Sigmoid colon (tissue), 7 donors: Measurements from ENCODE around the gene NECTIN1. TPM values are rescaled to one million over a fixed set of nuclear protein-coding genes. Genes with fewer than 3 reads are reported as not detected.

ENCODE experiments used
- DNase-seq: peaks from one replicate; pipeline ENCODE4 v3.0.0-alpha.2; 2019
- H3K27ac ChIP-seq, 4 donors: fragments of 200-600 bp; sonication (generic); one replicate each; pipeline ENCODE4 v1.5.1; 2016 to 2019; ENCODE audit warnings: mild to moderate bottlenecking in 1 of 4
- H3K27me3 ChIP-seq, 3 donors: fragments of 200-600 bp; sonication (generic); one replicate each; pipeline ENCODE4 v1.5.1; 2019; ENCODE audit warnings: mild to moderate bottlenecking in 1 of 3
- H3K36me3 ChIP-seq, 4 donors: fragments of 200-600 bp; sonication (generic); one replicate each; pipeline ENCODE4 v1.5.1; 2016 to 2019
- H3K4me1 ChIP-seq, 4 donors: fragments of 200-600 bp; sonication (generic); one replicate each; pipeline ENCODE4 v1.5.1; 2017 to 2019
- H3K4me3 ChIP-seq, 4 donors: fragments of 200-600 bp; sonication (generic); one replicate each; pipeline ENCODE4 v1.5.1; 2017 to 2019; ENCODE audit warnings: mild to moderate bottlenecking in 2 of 4, moderate library complexity in 1 of 4
- H3K9me3 ChIP-seq, 4 donors: fragments of 200-600 bp in 3 of 4; sonication (generic) in 3 of 4; one replicate each; pipeline versions ENCODE4 v1.5.1 to v1.6.1; 2013 to 2019
- EP300 ChIP-seq, 4 donors: sonication (generic); formaldehyde crosslinking; IDR thresholded peaks; one replicate each; pipeline ENCODE4 v1.6.1; 2017; ENCODE audit warnings: antibody characterized with exemption in 4 of 4
- POLR2A ChIP-seq, 2 donors: fragments of 450-650 bp; IDR thresholded peaks; one replicate each; pipeline ENCODE4 v1.6.1; 2016; ENCODE audit warnings: antibody characterized with exemption in 2 of 2, mild to moderate bottlenecking in 2 of 2, moderate library complexity in 2 of 2
- POLR2AphosphoS5 ChIP-seq, 4 donors: sonication (generic); formaldehyde crosslinking; IDR thresholded peaks; one replicate each; pipeline ENCODE4 v1.6.1; 2017; ENCODE audit warnings: antibody characterized with exemption in 4 of 4
- WGBS, 2 donors: extraction: QIAGEN DNeasy Blood & Tissue Kit; methylation state at CpG; one replicate each; pipeline ENCODE4 v1.1.7; 2013; 5-methylcytosine and 5-hydroxymethylcytosine counted together
- intact Hi-C: fragments of 100-400 bp; cut with DNase I; formaldehyde crosslinking; loops from one replicate; pipeline ENCODE4 v1.15.1; 2023
- polyA plus RNA-seq, 3 donors: library from polyadenylated mRNA; stranded (reverse); fragments of 200-250 nt; gene quantifications; one replicate each; pipeline ENCODE4 v1.2.3, GENCODE V29; 2013
- total RNA-seq, 4 donors: library from RNA; depleted of rRNA; stranded (reverse); fragments of >200 nt; gene quantifications; one replicate each; pipeline ENCODE4 v1.1.0, GENCODE V29; 2016
- TF ChIP-seq, protein P1 (sequence below), 4 experiments: fragments of 450-650 bp in 3 of 4; fragments of 200-600 bp in 1 of 4; IDR thresholded peaks; one replicate each; pipeline ENCODE4 v1.5.1; 2016 to 2019; ENCODE audit warnings: antibody characterized with exemption in 4 of 4, mild to moderate bottlenecking in 3 of 4, moderate library complexity in 2 of 4
- donor health status: healthy with polysubstance abuse.
- donor health status: Bipolar disorder and iron deficiency.
- donor health status: healthy.

The NECTIN1 gene
- total and polyA plus RNA-seq, 7 donors, result 0.16 to 19.0 (median 1.7) TPM

DNA sequence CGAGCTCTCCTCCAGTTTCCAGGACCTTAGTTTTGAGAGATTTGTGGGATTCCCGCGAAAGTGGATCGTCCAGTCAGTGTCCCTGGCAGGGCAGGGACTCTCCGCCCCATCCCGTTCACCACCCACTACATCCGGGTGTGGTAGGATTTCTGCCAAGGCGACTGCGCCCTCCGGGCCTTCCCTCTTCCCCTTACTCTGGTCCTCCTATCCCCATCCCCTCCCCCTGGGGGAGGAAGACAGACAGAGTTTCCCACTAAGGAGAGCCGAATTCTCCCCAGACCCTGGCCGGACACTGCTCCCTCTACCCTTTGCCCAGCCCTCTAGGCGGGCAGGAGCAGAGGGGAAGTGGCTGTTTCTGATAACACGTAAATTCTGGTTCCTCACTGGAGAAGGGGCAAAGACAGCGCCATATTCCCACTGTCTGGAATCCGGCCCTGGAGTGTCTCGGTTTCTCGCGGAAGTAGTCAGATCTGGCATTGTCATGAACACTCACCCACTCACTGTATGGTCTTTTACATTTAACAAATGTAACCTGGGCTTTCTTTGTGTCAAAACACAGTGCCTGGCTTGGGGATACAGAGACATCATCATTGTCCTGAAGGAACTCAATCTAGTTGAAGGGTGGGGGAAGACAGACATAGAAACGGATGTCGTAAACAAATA, 1.1 kb upstream of the NECTIN1 start:
- Histone ChIP-seq H3K36me3 (no peaks in the 10 kb centered on the region), H3K4me3 (peak overlapping the region; percentile 56 to 83 (median 70)), H3K27me3 (no peaks in the 10 kb centered on the region), H3K9me3 (no peaks in the 10 kb centered on the region), H3K4me1 (peaks cover 0 to 34% (median 29%) of the 10 kb centered on the region in 4 donors), H3K27ac (peak overlapping the region; percentile 88 to 94 (median 90))
- TF ChIP-seq, protein P1, sequence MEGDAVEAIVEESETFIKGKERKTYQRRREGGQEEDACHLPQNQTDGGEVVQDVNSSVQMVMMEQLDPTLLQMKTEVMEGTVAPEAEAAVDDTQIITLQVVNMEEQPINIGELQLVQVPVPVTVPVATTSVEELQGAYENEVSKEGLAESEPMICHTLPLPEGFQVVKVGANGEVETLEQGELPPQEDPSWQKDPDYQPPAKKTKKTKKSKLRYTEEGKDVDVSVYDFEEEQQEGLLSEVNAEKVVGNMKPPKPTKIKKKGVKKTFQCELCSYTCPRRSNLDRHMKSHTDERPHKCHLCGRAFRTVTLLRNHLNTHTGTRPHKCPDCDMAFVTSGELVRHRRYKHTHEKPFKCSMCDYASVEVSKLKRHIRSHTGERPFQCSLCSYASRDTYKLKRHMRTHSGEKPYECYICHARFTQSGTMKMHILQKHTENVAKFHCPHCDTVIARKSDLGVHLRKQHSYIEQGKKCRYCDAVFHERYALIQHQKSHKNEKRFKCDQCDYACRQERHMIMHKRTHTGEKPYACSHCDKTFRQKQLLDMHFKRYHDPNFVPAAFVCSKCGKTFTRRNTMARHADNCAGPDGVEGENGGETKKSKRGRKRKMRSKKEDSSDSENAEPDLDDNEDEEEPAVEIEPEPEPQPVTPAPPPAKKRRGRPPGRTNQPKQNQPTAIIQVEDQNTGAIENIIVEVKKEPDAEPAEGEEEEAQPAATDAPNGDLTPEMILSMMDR (IDR thresholded peaks at IDR 0.05), result no peak
- TF ChIP-seq POLR2AphosphoS5 (IDR thresholded peaks at IDR 0.05) (no peak), POLR2A (IDR thresholded peaks at IDR 0.05) (no peak), EP300 (IDR thresholded peaks at IDR 0.05) (no peak)
- intact Hi-C loops, result loop anchor here (1.0 to 10.0 kb wide), 7 partner anchors 59 to 437 kb away; no protein-coding TSS in a partner anchor
- WGBS, 2 donors, result 5 to 11% methylated on average over 21 of the region's 21 CpGs
- peak; percentile 81 for DNase-seq

DNA sequence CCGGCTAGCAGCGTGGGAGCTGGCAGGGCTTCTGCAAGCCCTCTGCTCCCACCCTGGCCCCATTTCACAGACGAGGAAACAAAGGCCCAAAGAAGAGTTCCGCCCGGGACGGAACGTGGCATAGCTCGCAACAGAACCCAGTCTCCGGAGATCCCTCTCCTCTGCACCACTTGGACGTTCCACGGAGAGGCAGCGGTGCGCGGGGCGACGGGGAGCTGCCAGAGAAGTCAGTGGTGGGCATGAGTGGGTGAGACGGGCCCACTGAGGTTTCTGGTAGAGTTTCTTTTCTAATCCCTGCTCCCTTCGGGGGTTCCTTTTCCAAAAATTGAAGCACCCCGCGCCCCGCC, 554 bp upstream of the NECTIN1 start:
- Histone ChIP-seq H3K4me3 (peak overlapping the region; percentile 56 to 83 (median 70)), H3K4me1 (peaks cover 0 to 34% (median 29%) of the 10 kb centered on the region in 4 donors), H3K36me3 (no peaks in the 10 kb centered on the region), H3K9me3 (no peaks in the 10 kb centered on the region), H3K27me3 (no peaks in the 10 kb centered on the region), H3K27ac (peak overlapping the region; percentile 88 to 94 (median 90))
- TF ChIP-seq POLR2A (IDR thresholded peaks at IDR 0.05), result no peak
- no peak for TF ChIP-seq POLR2AphosphoS5 (IDR thresholded peaks at IDR 0.05)
- TF ChIP-seq, protein P1 (IDR thresholded peaks at IDR 0.05), result peak in 1 of 4 experiments; percentile 35
- TF ChIP-seq EP300 (IDR thresholded peaks at IDR 0.05), result no peak
- intact Hi-C loops, result loop anchor here (1.0 to 10.0 kb wide), 7 partner anchors 58 to 438 kb away; no protein-coding TSS in a partner anchor
- WGBS, 2 donors, result 1 to 2% methylated on average over 21 of the region's 21 CpGs
- no peak for DNase-seq

DNA sequence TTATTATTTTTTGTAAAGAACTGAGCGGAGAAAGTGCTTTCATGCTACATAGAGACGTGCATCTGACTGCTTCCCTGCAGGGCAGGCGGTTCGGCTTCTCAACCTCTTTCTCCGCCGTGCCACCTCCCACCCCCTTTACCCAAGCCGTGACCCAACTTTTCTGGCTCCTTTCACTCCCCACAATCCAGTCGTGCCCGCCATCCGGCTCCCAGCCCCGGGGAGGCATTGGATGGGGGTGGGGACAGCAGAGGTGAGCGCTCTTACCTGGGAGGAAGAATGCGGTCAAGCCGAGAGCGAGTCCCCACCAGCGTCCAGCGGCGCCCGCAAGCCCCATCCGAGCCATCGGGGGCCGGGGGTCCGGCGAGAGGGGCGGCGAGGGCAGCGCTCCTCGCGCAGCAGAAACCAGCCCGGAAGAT, 781 bp downstream of the NECTIN1 start:
- Histone ChIP-seq H3K4me3 (peak overlapping the region; percentile 56 to 83 (median 70)), H3K27ac (peak overlapping the region; percentile 88 to 94 (median 90)), H3K27me3 (no peaks in the 10 kb centered on the region), H3K36me3 (no peaks in the 10 kb centered on the region), H3K4me1 (peaks cover 0 to 34% (median 29%) of the 10 kb centered on the region in 4 donors), H3K9me3 (no peaks in the 10 kb centered on the region)
- WGBS, 2 donors, result 1% methylated on average over 30 of the region's 30 CpGs
- DNase-seq, result no peak
- no peak for TF ChIP-seq POLR2A (IDR thresholded peaks at IDR 0.05)
- TF ChIP-seq, protein P1 (IDR thresholded peaks at IDR 0.05), result no peak
- TF ChIP-seq EP300 (IDR thresholded peaks at IDR 0.05), result no peak
- TF ChIP-seq POLR2AphosphoS5 (IDR thresholded peaks at IDR 0.05), result no peak
- intact Hi-C loops, result loop anchor here (5.0 to 10.0 kb wide), 5 partner anchors 246 to 439 kb away; no protein-coding TSS in a partner anchor

DNA sequence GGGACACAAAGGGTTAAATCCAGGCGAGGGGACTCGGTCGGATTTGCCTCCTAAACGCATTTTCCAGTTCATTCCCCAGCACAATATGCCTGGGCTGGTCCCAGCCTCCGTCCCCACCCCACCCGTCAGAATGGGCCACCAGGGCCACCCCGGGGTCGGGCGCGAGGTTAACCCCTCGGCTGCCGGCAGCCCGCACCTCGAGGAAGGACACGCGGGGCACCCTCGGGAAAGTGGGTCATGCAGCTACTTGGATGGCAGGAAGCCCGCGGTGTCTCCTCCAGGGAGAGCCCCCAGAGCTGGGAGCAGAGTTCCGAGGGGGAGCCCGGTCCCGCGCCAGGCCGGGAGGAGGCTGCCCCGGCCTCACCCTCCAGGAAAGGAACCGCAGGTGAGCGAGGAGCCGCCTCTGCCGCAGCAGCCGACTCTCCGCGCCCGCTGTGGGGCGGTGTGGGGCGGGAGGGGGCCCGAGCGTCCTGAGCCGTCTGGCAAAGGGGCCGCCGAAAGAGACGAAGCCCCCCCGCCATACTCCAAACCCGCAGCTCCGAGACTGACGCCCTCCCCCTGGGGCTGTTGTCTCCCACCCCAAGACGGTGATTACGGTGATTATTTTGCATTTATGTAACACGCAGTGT, 1.4 kb downstream of the NECTIN1 start:
- no peak for DNase-seq
- intact Hi-C loops, result loop anchor here (5.0 to 10.0 kb wide), 5 partner anchors 245 to 440 kb away; no protein-coding TSS in a partner anchor
- H3K9me3 ChIP-seq, result no peaks in the 10 kb centered on the region
- H3K27me3 ChIP-seq, result no peaks in the 10 kb centered on the region
- H3K4me1 ChIP-seq, result peaks cover 0 to 34% (median 29%) of the 10 kb centered on the region in 4 donors
- H3K36me3 ChIP-seq, result no peaks in the 10 kb centered on the region
- peak overlapping the region; percentile 88 to 94 (median 90) for H3K27ac ChIP-seq
- H3K4me3 ChIP-seq, result peak overlapping the region; percentile 56 to 83 (median 70)
- TF ChIP-seq POLR2AphosphoS5 (IDR thresholded peaks at IDR 0.05) (no peak), EP300 (IDR thresholded peaks at IDR 0.05) (no peak), POLR2A (IDR thresholded peaks at IDR 0.05) (no peak)
- TF ChIP-seq, protein P1 (IDR thresholded peaks at IDR 0.05), result no peak
- 1% methylated on average over 48 of the region's 48 CpGs for WGBS, 2 donors
